Measurements from ENCODE around the gene PPP4C. TPM values are rescaled to one million over a fixed set of nuclear protein-coding genes. Genes with fewer than 3 reads are reported as not detected.

PPP4C gene
- total RNA-seq, 1 experiment from 2014 or later, result 165 TPM

DNA sequence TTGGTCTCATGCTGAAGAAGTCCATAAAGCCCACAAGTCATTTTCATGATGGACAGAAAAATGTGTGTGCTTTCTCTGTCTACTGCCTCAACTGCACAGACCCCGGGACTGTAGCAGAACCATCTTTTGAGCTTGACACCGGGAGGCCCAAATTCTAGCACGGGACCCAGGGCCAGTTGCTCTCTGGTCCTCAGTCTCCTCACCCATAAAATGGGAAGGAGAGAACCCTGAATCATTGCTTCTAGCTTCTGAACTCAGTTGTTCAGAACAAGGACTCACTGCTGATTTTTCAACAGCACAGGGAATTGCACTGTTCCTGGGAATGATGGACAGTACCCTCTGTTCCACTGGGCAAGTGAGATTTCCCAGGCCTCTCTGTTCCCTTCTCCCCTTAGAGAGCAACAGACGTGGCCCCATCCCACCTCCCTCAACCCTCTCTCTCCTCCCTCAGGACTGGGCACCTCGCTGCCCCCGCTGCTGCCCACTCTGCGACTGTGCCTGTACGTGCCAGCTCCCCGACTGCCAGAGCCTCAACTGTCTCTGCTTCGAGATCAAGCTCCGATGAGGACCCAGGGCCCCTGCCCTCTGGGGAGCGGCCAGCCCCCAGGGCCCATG lies 12.4 kb upstream of the PPP4C start:
- no peaks in the 10 kb centered on the region for H3K9me2 ChIP-seq (ENCODE audit: insufficient read depth)
- DNase-seq (ENCODE audit: low read depth, low spot score) (no peak), ATAC-seq (no peak)
- peaks cover 37% of the 10 kb centered on the region for H3K79me2 ChIP-seq (ENCODE audit: insufficient read depth, low read length)
- peaks cover 12 to 25% of the 10 kb centered on the region in 2 experiments for H3K36me3 ChIP-seq (ENCODE audit: control insufficient read depth in 1 of 2, insufficient read depth in 2 of 2, low read length in 2 of 2)
- intact Hi-C loops (cut with micrococcal nuclease), result no loop called here
- peak overlapping the region; percentile 98 for H3K4me3 ChIP-seq (replicated peaks in 1 of 2; ENCODE audit: low read depth in 1 of 2, low read length in 2 of 2)
- H3K9ac ChIP-seq (ENCODE audit: low read length), result peak overlapping the region; percentile 99
- H4K20me1 ChIP-seq (ENCODE audit: insufficient read depth), result peaks cover 2% of the 10 kb centered on the region; the same call in 1 of the 2 replicates
- CTCF ChIA-PET, result no interaction called here
- H2AFZ ChIP-seq (ENCODE audit: low read depth, low read length, poor library complexity, severe bottlenecking), result no peak overlapping the region
- no TSS peak for BruUV-seq (replicated peaks)
- H3K27me3 ChIP-seq (ENCODE audit: insufficient read depth, low read length), result no peaks in the 10 kb centered on the region
- TF ChIP-seq SIN3A (IDR thresholded peaks at IDR 0.05; ENCODE audit: low read depth), result no peak
- TF ChIP-seq ELF1 (IDR thresholded peaks at IDR 0.05; ENCODE audit: borderline replicate concordance, low read depth), result no peak
- no peak for TF ChIP-seq ZNF274 (IDR thresholded peaks at IDR 0.05; ENCODE audit: low read depth, low read length)
- RAD21 ChIA-PET (ENCODE audit: low non-redundant PET in 1 of 2, low total read pairs in 2 of 2, uncharacterized antibody in 2 of 2, unreplicated experiment in 2 of 2), result no interaction called here
- H3K4me2 ChIP-seq (ENCODE audit: low read length), result peak overlapping the region; percentile 95
- H3K4me1 ChIP-seq (ENCODE audit: control insufficient read depth in 1 of 2, insufficient read depth in 2 of 2, low read length in 2 of 2), result peaks cover 25 to 45% of the 10 kb centered on the region in 2 experiments
- H3K27ac ChIP-seq (ENCODE audit: low read depth, low read length), result peak overlapping the region; percentile 100
- no peaks in the 10 kb centered on the region for H3K9me3 ChIP-seq (ENCODE audit: control insufficient read depth in 1 of 2, insufficient read depth in 1 of 2, low read depth in 1 of 2, low read length in 2 of 2)
- POLR2A ChIA-PET, result interaction anchor here (0.6 kb wide), 1 partner anchor 103 kb away, joined by 7 read pairs; no protein-coding TSS in a partner anchor

DNA sequence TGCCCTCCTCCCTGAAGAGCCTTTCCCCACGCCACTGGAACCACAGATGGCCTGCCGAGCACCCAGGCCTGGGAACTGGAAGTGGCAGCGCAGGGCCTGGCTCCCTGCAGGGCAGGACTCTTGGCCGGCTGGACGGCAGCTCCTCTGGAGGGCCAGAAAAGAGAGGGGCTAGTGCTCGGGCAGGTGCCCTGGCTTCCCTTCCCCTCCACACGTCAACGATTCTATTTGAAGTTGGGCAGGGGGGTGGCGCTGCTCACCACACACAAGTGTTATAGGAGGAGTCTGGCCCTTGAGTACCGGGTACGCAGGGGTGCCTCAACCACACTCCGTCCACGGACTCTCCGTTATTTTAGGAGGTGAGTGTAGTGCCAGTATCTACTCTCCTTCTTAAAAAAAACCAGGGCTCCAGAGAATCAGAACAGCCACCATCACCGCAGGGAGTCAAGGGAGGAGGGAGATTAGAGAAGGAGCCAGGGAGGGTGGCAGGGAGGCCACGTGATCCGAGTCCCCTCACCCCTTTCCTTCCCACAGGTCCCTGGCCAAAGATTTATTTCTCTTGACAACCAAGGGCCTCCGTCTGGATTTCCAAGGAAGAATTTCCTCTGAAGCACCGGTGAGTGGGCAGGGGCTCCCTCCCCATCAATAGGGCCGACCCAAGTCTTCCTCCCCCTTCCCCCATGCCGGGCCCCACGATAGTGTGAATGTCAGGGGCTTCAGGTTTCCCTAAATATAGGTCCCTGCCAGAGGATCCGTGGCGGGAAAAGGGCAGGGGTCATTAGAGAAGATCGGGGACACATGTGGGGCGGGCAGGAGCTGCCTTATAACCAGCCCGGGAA lies 11.7 kb upstream of the PPP4C start:
- H3K27me3 ChIP-seq (ENCODE audit: insufficient read depth, low read length), result no peaks in the 10 kb centered on the region
- TF ChIP-seq, protein P1, sequence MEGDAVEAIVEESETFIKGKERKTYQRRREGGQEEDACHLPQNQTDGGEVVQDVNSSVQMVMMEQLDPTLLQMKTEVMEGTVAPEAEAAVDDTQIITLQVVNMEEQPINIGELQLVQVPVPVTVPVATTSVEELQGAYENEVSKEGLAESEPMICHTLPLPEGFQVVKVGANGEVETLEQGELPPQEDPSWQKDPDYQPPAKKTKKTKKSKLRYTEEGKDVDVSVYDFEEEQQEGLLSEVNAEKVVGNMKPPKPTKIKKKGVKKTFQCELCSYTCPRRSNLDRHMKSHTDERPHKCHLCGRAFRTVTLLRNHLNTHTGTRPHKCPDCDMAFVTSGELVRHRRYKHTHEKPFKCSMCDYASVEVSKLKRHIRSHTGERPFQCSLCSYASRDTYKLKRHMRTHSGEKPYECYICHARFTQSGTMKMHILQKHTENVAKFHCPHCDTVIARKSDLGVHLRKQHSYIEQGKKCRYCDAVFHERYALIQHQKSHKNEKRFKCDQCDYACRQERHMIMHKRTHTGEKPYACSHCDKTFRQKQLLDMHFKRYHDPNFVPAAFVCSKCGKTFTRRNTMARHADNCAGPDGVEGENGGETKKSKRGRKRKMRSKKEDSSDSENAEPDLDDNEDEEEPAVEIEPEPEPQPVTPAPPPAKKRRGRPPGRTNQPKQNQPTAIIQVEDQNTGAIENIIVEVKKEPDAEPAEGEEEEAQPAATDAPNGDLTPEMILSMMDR (IDR thresholded peaks at IDR 0.05 in 2 of 3, conservative IDR thresholded peaks at IDR 0.05 in 1 of 3; ENCODE audit: borderline replicate concordance in 1 of 3, insufficient read depth in 1 of 3, low read depth in 2 of 3, low read length in 2 of 3), result peak in 2 of 3 experiments; percentile 17 to 33; a peak in 2 of 6 replicates
- TF ChIP-seq SIN3A (IDR thresholded peaks at IDR 0.05; ENCODE audit: low read depth) (no peak), YY1 (IDR thresholded peaks at IDR 0.05; ENCODE audit: extremely low read depth, insufficient replicate concordance, low read depth, low read length) (peak; percentile 19), TCF7L2 (IDR thresholded peaks at IDR 0.05; ENCODE audit: borderline replicate concordance, extremely low read depth, insufficient read depth, insufficient read length) (peak; percentile 71), POLR2AphosphoS5 (IDR thresholded peaks at IDR 0.05; ENCODE audit: low read depth, low read length) (peak; percentile 71)
- CTCF ChIA-PET, result interaction anchor here (0.6 kb wide), 1 partner anchor 9 kb away, joined by 3 read pairs; no protein-coding TSS in a partner anchor
- peak; percentile 43 for ATAC-seq
- POLR2A ChIA-PET, result interaction anchor here (0.6 to 1.6 kb wide), 3 partner anchors 11 to 1751 kb away, joined by 7 to 13 read pairs (median 9); a partner anchor contains a TSS
- H3K4me3 ChIP-seq (replicated peaks in 1 of 2; ENCODE audit: low read depth in 1 of 2, low read length in 2 of 2), result peak overlapping the region; percentile 98
- peak overlapping the region; percentile 100 for H3K27ac ChIP-seq (ENCODE audit: low read depth, low read length)
- DNase-seq (ENCODE audit: low read depth, low spot score), result no peak
- H3K9ac ChIP-seq (ENCODE audit: low read length), result peak overlapping the region; percentile 99
- H3K4me2 ChIP-seq (ENCODE audit: low read length), result peak overlapping the region; percentile 95
- H3K79me2 ChIP-seq (ENCODE audit: insufficient read depth, low read length), result peaks cover 44% of the 10 kb centered on the region
- H3K9me2 ChIP-seq (ENCODE audit: insufficient read depth), result no peaks in the 10 kb centered on the region
- H3K9me3 ChIP-seq (ENCODE audit: control insufficient read depth in 1 of 2, insufficient read depth in 1 of 2, low read depth in 1 of 2, low read length in 2 of 2), result no peaks in the 10 kb centered on the region
- intact Hi-C loops (cut with micrococcal nuclease), result no loop called here
- peaks cover 25 to 47% of the 10 kb centered on the region in 2 experiments for H3K4me1 ChIP-seq (ENCODE audit: control insufficient read depth in 1 of 2, insufficient read depth in 2 of 2, low read length in 2 of 2)
- H2AFZ ChIP-seq (ENCODE audit: low read depth, low read length, poor library complexity, severe bottlenecking), result no peak overlapping the region
- H4K20me1 ChIP-seq (ENCODE audit: insufficient read depth), result peaks cover 8% of the 10 kb centered on the region; the same call in 1 of the 2 replicates
- BruUV-seq (replicated peaks), result no TSS peak
- peaks cover 13 to 32% of the 10 kb centered on the region in 2 experiments for H3K36me3 ChIP-seq (ENCODE audit: control insufficient read depth in 1 of 2, insufficient read depth in 2 of 2, low read length in 2 of 2)
- RAD21 ChIA-PET (ENCODE audit: low non-redundant PET in 1 of 2, low total read pairs in 2 of 2, uncharacterized antibody in 2 of 2, unreplicated experiment in 2 of 2), result no interaction called here
